ENCODE results near the gene ZNF320. TPM values are rescaled to one million over a fixed set of nuclear protein-coding genes. Genes with fewer than 3 reads are reported as not detected.
"Not testable (repeated sequence)": the region's sequence is repeated elsewhere in the genome, so short reads cannot be mapped to it uniquely, and the experiment has no call there.

ZNF320 gene
- total RNA-seq, 1 experiment from 2014 or later = 10.2 TPM

- Histone ChIP-seq H3K4me1 (ENCODE audit: control insufficient read depth, insufficient read depth, low read length) (no peaks in the 10 kb centered on the region), H3K36me3 (ENCODE audit: control insufficient read depth, insufficient read depth, low read length) (no peaks in the 10 kb centered on the region), H3K9me3 (ENCODE audit: control insufficient read depth, insufficient read depth, low read depth, low read length) (no peaks in the 10 kb centered on the region), H3K27me3 (ENCODE audit: control insufficient read depth, insufficient read depth, low read length) (no peaks in the 10 kb centered on the region), H3K4me3 (ENCODE audit: low read depth in 2 of 2, low read length in 2 of 2) (no peak overlapping the region), H3K27ac (ENCODE audit: low read length) (no peak overlapping the region)
- no TSS peak for BruUV-seq (replicated peaks)
- DNase-seq (ENCODE audit: low read depth, low spot score) = no peak
- TF ChIP-seq CTCF (IDR thresholded peaks at IDR 0.05) (no peak), REST (IDR thresholded peaks at IDR 0.05; ENCODE audit: insufficient read depth in 1 of 2, low read depth in 2 of 2, low read length in 1 of 2) (no peak)
- intact Hi-C loops (cut with micrococcal nuclease; ENCODE audit: unreplicated experiment) = no loop called here
- ChIA-PET POLR2A (no interaction called here), CTCF (no interaction called here)
- no peak for ATAC-seq
- in situ Hi-C loops (cut with HindIII; ENCODE audit: low pct_unique_long_range_greater_than_20kb, low sequenced_read_pairs) = no loop called here
Measured at GRCh38 chr19:52936151-52936953, 38.9 kb upstream of the ZNF320 start.

GRCh38 chr19:52935434-52935833 lies 38.0 kb upstream of the ZNF320 start:
- POLR2A ChIA-PET = no interaction called here
- no TSS peak for BruUV-seq (replicated peaks)
- in situ Hi-C loops (cut with HindIII; ENCODE audit: low pct_unique_long_range_greater_than_20kb, low sequenced_read_pairs) = no loop called here
- no peak for ATAC-seq
- no peak for TF ChIP-seq SIN3A (IDR thresholded peaks at IDR 0.05; ENCODE audit: borderline replicate concordance, insufficient read depth, low read depth, low read length)
- no peak for TF ChIP-seq REST (IDR thresholded peaks at IDR 0.05; ENCODE audit: insufficient read depth in 1 of 2, low read depth in 2 of 2, low read length in 1 of 2)
- TF ChIP-seq CTCF (IDR thresholded peaks at IDR 0.05) = no peak
- TF ChIP-seq POLR2AphosphoS5 (IDR thresholded peaks at IDR 0.05; ENCODE audit: low read depth, low read length) = no peak
- no peak for TF ChIP-seq TCF7L2 (IDR thresholded peaks at IDR 0.05; ENCODE audit: low read depth, low read length)
- no peaks in the 10 kb centered on the region for H3K4me1 ChIP-seq (ENCODE audit: control insufficient read depth, insufficient read depth, low read length)
- H3K9me3 ChIP-seq (ENCODE audit: control insufficient read depth, insufficient read depth, low read depth, low read length) = no peaks in the 10 kb centered on the region
- H3K4me3 ChIP-seq (ENCODE audit: low read depth in 2 of 2, low read length in 2 of 2) = no peak overlapping the region
- no peak overlapping the region for H3K27ac ChIP-seq (ENCODE audit: low read length)
- CTCF ChIA-PET = no interaction called here
- H3K27me3 ChIP-seq (ENCODE audit: control insufficient read depth, insufficient read depth, low read length) = no peaks in the 10 kb centered on the region
- H3K36me3 ChIP-seq (ENCODE audit: control insufficient read depth, insufficient read depth, low read length) = no peaks in the 10 kb centered on the region
- no peak for DNase-seq (ENCODE audit: low read depth, low spot score)
- intact Hi-C loops (cut with micrococcal nuclease; ENCODE audit: unreplicated experiment) = no loop called here

- BruUV-seq (replicated peaks); H3K4me3 ChIP-seq (ENCODE audit: low read depth in 2 of 2, low read length in 2 of 2); intact Hi-C loops (cut with micrococcal nuclease; ENCODE audit: unreplicated experiment); POLR2A ChIA-PET; DNase-seq (ENCODE audit: low read depth, low spot score); H3K4me1 ChIP-seq (ENCODE audit: control insufficient read depth, insufficient read depth, low read length); H3K9me3 ChIP-seq (ENCODE audit: control insufficient read depth, insufficient read depth, low read depth, low read length); CTCF ChIA-PET; in situ Hi-C loops (cut with HindIII; ENCODE audit: low pct_unique_long_range_greater_than_20kb, low sequenced_read_pairs); H3K27ac ChIP-seq (ENCODE audit: low read length); H3K27me3 ChIP-seq (ENCODE audit: control insufficient read depth, insufficient read depth, low read length); ATAC-seq; H3K36me3 ChIP-seq (ENCODE audit: control insufficient read depth, insufficient read depth, low read length): not testable (repeated sequence)
Measured at GRCh38 chr19:52924641-52925040, 27.2 kb upstream of the ZNF320 start.

All from Panc1 (cell line).